Uterus (tissue), 2 donors: ENCODE data around the gene HEY2.

ENCODE experiments used
- POLR2A ChIP-seq, 2 donors: fragments of 450-650 bp; IDR thresholded peaks; one replicate each; pipeline ENCODE4 v1.6.1; 2016; ENCODE audit warnings: antibody characterized with exemption in 2 of 2, mild to moderate bottlenecking in 1 of 2, moderate library complexity in 1 of 2
- TF ChIP-seq, protein P1 (sequence below), 4 experiments: fragments of 200-600 bp in 2 of 4; fragments of 450-650 bp in 2 of 4; sonication (generic) in 2 of 4; IDR thresholded peaks; one replicate each; pipeline ENCODE4 v1.5.1; 2016 to 2019; ENCODE audit warnings: antibody characterized with exemption in 4 of 4, mild to moderate bottlenecking in 2 of 4, moderate library complexity in 1 of 4

DNA sequence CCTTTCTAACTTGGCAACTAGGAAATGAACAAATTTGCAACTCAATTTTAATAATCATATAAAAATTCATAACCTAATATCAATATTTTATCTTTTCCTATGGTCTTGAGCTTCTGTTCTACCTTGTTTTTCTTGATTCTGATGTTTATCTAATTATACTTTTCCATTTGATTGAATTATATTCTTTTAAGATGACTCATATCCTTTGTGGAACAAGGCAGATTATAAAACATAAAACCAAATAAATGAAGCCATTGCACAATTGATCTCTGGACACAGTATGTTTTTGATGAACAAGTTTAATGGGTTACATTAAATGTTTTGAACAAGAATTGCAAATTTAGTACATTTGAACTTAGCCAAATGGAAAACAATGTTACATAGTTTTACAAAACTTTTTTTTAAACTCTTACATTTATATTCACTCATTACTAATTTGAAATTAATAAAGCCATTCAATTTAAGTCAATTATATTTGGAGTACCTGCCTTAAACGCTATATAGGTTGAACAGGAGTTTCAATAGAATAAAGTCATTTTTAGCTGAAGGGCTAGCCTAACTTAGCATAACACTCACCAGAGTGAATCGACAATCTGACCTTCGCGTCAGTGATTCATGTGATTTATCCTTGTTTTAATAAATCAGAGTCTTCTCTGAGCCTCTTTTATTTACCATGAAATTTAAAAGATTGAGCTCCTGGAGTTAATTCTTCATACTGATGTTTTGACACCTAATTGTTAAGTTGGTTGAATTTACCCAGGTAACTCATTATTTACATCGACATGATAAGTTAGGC lies 45.1 kb downstream of the HEY2 start:
- TF ChIP-seq, protein P1, sequence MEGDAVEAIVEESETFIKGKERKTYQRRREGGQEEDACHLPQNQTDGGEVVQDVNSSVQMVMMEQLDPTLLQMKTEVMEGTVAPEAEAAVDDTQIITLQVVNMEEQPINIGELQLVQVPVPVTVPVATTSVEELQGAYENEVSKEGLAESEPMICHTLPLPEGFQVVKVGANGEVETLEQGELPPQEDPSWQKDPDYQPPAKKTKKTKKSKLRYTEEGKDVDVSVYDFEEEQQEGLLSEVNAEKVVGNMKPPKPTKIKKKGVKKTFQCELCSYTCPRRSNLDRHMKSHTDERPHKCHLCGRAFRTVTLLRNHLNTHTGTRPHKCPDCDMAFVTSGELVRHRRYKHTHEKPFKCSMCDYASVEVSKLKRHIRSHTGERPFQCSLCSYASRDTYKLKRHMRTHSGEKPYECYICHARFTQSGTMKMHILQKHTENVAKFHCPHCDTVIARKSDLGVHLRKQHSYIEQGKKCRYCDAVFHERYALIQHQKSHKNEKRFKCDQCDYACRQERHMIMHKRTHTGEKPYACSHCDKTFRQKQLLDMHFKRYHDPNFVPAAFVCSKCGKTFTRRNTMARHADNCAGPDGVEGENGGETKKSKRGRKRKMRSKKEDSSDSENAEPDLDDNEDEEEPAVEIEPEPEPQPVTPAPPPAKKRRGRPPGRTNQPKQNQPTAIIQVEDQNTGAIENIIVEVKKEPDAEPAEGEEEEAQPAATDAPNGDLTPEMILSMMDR (IDR thresholded peaks at IDR 0.05): no peak
- no peak for TF ChIP-seq POLR2A (IDR thresholded peaks at IDR 0.05)
